NK-92 treated with Interleukin-12 subunit alpha and Interleukin-12 subunit beta, amount 100 ng/mL, for 24 hours (cell line): ENCODE data around the gene AP5S1.
"Not testable (repeated sequence)": the region's sequence is repeated elsewhere in the genome, so short reads cannot be mapped to it uniquely, and the experiment has no call there.

ENCODE experiments used
- DNase-seq: peaks from one replicate; lab custom pipeline; 2025; lab: John Stamatoyannopoulos, UW

The AP5S1 gene

DNA sequence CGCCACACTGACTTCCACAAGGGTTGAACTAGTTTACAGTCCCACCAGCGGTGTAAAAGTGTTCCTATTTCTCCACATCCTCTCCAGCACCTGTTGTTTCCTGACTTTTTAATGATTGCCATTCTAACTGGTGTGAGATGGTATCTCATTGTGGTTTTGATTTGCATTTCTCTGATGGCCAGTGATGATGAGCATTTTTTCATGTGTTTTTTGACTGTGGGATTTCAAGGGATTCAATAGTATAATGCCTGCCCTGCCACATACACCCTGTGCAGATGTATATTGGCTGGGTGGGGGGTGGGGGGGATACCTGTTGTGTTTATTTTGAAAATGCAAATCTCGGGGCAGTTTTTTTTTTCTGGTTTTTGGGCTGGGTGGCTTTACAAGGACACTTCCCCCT is 26.2 kb upstream of the AP5S1 start:
- DNase-seq: not testable (repeated sequence)

DNA sequence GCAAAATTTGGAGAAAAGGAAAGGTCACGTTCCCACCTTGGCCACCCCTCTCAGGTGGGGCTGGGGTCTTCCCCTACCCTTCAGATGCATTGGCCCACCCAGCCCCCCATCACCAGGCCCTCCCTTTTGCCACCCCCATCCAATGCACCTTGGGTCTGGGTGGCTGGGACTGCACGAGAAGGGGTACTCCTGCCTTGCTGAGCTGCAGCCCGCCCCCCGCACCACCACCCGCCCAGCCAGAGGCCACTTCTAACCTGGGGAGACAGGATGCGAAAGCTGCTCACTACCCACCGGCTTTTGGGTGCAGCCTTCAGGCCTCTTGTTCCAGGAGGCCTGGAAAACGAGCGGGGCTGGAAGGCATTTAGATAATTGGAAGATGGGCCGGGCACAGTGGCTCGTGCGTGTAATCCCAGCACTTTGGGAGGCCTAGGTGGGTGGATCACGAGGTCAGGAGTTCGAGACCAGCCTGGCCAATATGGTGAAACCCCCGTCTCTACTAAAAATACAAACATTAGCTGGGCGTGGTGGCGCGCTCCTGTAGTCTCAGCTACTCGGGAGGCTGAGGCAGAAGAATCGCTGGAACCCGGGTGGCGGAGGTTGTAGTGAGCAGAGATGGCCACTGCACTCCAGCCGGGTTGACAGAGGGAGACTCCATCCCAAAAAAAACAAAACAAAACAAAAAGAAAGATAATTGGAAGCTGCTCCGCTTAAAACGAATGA is 25.5 kb upstream of the AP5S1 start:
- DNase-seq: no peak

DNA sequence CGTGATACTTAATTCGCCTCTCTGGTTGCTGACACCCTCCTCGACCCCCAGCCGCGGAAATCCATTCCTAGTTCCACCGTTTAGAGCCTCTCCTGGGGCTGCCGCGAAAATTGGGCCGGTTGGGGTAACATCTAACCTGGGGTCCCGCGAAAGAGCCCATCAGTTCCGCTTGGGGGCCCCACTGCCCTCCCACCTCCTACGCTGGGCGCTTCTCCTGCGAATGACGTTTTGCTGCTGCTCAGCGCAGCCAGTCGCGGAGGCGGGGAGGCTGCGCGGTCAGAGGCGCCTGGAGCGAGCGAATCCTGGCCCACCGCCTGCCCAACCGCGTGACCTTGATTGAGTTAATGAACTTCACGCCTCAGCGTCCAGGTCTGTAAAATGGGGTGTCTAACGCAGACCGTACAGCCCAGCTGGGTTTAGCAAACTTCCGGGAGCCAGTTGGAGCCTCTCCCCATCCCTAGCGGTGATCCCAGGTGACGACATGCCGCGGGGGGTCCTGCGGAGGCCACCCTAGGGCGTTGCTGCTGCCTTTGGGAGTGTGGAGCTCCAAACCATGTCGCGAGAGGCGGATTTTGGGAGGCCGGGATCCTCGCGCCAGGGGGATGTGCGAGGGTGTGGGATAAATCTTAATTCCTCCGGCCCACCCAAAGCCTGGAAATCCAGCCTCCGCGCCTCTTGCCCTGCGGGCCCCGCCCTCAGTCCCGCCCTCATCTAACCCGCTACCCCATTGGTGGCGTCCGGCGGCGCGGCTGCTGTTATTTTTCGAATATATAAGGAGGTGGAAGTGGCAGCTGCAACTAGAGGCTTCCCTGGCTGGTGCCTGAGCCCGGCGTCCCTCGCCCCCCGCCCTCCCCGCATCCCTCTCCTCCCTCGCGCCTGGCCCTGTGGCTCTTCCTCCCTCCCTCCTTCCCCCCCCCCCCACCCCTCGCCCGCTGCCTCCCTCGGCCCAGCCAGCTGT is 24.6 kb upstream of the AP5S1 start, which contains the start of gene CDC25B:
Gene CDC25B (plus strand): TSS at position 800 of the 958 bp plus-strand sequence. CDS start 222 bp downstream, outside the sequence.
- peak; percentile 88 for DNase-seq

DNA sequence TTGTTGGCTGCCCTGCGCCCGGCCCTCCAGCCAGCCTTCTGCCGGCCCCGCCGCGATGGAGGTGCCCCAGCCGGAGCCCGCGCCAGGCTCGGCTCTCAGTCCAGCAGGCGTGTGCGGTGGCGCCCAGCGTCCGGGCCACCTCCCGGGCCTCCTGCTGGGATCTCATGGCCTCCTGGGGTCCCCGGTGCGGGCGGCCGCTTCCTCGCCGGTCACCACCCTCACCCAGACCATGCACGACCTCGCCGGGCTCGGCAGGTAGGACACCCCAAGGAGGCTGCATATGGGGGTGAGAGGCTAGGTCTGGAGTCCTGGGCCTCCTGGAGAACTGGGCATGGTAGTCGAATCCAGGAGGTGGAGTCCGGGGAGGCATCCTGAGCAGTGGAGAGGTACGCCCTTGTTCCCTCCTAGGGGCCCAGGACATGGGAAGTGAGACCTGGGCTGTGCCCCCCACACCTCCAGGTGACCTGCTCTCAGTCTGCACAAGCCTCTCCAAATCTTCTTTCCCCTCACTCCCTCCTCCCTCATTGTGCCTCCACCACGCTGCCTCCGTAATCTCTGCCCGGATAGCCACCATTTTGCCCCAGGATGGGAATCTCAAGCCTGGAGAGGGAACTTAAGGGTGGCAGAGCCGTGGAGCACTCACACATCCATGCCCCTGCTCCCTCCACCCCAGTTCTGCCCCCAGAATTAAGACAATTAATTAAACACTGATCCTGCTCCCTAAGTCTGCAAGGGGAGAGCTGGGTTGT is 23.7 kb upstream of the AP5S1 start:
- no peak for DNase-seq

DNA sequence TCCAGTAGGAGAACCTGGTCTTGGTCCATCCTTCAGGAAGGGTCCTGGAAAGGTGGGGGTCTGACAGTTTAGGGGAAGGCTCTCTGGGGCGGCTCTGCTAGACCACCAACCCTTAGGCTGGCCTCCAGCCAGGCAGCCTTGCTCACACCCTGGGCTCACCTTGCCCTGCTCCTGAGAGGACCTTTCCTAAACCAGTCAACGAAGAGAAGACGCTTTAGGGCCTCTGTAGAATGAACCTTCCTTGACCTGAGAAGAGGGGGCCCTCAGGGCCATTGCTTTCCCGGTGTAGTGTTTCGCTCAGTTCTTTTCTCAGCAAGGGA is 23.2 kb upstream of the AP5S1 start:
- no peak for DNase-seq

DNA sequence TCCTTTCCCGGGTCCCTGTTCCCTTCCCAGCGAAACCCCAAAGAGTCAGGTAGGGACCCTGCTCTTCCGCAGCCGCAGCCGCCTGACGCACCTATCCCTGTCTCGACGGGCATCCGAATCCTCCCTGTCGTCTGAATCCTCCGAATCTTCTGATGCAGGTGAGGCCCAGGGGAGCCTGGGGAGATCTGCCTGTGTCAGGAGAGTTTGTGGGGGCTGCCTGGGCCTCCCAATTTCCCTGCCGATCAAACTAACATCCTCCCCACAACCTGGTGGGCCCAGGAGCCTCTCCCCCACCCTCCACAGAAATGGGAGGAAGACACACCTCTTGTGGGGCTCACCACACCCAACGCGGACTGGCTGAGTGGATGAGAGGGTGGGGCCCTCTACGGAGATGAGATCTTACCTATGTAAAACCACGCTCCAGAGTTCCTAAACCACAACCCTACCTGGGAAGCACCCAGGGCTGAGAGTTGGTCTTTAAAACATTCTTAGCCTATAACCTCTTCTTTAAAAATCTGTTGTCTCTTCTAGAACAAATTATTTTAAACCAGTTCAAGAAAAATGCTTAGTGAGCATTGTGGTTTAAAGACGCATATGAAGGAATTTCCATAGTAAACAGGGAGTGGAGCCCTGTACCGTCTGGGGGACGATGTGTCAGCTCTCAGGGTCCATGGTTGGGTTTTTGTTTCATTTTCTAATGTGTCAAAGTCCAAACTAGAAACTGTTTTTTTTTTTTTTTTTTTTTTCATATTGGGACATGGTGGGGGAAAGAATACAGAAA is 22.6 kb upstream of the AP5S1 start:
- DNase-seq: no peak

DNA sequence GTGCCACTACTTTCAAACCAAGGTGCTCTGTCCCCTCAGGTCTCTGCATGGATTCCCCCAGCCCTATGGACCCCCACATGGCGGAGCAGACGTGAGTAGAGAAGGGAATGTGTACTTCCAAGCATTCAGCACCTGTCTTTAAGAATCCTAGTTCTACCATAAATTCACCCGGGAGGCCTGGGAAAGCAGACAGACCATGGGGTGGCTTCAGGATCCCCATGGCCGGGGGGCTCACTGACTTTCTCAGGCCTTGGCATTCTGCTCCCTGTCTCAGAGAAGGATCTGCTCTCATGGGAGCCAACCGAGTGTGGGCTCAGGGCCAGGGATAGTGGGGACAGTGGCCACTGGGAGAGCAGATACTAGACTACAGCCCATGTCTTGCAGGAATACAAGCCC is 22.0 kb upstream of the AP5S1 start:
- DNase-seq: no peak

DNA sequence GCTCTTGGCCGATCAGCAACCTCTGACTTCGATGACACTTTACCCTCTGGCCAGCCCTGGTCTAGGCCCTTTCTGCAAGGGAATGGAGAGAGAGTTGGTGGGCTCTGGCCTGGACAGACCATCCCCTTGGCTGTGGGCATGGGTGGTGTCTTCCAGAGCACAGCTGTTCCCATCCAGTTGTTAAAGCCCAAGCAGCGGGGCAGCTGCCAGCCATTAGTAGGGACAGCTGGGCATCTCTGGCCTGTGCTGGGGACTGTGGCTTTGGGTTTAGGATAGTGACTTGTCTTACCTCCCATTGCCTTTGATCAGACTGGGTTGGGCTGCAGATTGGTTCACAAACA is 21.5 kb upstream of the AP5S1 start:
- DNase-seq: no peak

DNA sequence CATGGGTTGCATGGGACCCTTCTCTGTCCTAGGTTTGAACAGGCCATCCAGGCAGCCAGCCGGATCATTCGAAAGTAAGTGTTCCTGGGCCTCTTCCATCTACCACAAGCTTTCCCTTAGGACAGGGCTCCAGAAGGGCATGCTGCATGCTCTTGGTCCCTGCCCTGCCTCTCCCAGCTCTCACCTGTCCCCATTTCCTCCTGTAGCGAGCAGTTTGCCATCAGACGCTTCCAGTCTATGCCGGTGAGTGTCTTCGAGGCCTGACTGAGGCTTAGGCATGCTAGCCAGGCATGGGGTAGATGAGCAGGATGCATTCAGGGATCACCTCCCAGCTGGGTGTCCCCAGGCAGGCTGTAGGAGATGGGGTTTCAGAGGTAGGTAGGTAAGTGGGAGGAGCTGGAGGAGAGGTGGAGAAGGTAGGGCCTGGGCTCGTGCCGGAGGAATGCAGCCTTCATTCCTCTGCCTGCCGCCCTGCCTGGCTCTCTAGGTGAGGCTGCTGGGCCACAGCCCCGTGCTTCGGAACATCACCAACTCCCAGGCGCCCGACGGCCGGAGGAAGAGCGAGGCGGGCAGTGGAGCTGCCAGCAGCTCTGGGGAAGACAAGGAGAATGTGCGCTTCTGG is 20.0 kb upstream of the AP5S1 start:
- no peak for DNase-seq

DNA sequence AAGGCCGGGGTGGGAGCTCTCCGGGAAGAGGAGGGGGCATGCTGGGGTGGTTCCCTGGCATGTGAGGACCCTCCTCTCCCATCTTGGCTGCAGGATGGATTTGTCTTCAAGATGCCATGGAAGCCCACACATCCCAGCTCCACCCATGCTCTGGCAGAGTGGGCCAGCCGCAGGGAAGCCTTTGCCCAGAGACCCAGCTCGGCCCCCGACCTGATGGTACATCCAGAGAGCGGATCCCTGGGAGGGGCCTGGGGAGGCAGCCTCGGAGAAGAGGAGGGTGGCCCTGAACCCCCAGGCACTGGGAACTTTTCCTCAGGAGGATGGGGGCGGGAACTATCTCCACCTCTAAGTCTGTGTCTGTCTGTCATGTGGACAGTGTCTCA is 19.5 kb upstream of the AP5S1 start:
- no peak for DNase-seq

DNA sequence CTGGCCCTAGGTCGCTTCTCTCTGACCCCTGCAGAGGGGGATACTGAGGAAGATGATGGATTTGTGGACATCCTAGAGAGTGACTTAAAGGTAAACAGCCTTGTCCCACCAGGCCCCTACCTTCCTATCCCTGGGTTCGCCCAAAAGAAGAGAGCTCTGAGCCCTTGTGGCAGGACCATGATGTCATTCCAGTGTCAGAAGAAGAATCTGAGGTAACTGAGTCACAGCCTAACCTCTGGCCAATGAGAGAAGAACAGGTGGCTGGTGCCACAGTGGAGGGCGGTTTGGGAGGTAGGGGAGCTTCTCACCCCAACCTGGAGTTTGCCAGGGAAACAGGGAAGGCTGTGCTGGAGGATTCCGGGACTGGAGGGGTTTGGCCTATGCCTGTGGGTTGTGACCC is 19.0 kb upstream of the AP5S1 start:
- no peak for DNase-seq

DNA sequence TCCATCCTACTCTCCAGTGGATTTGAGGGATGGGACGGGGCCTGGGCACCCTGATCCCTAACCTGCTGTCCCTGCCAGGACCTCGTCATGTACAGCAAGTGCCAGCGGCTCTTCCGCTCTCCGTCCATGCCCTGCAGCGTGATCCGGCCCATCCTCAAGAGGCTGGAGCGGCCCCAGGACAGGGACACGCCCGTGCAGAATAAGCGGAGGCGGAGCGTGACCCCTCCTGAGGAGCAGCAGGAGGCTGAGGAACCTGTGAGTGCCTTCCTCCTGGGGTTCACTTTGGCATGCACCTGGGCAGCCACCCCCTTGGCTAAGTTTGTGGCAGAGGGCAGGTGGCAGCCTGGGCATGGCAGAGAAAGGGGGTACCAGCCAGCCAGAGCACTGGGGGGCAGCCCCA is 18.5 kb upstream of the AP5S1 start:
- DNase-seq: no peak

DNA sequence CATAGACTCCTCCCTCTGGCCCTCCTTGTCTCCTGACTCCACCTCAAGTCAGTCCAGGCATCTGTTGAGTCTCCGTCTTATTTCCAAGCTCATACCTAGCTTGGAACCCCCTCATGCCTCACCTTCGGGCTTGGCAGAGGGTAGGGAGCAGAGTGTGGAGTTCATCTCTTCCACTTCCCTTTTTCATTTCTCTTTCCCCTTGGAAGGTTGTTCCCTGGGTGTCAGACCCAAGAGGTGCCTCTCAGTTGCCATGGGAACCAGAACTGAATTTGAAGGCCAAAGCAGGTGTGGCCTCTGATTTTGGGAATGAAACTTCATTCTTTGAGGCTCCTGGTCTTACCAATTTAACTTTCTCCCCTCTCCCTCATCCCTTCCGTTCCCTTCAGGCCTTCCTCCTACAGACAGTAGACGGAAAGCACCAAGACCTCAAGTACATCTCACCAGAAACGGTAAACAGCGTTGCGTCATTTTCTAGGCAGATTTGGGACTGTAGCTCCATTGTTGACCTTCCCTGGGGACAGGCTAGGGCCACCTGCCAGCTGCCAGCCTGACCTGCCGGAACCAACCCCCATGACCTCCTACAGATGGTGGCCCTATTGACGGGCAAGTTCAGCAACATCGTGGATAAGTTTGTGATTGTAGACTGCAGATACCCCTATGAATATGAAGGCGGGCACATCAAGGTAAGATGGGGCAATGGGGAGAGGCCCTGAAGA is 17.7 kb upstream of the AP5S1 start:
- no peak for DNase-seq

DNA sequence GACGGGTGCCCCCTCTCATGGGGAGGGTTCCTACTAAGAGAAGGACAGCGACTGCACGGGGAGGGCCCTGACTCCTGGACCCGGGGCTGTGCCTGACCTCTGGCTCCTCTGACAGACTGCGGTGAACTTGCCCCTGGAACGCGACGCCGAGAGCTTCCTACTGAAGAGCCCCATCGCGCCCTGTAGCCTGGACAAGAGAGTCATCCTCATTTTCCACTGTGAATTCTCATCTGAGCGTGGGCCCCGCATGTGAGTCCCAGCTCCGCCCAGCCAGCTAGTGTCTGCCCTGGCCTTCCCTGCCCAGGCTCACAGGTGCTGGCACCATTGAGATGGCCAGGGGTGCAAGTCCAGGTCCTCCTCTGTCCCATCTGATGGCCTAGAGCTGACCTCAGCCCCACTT is 17.1 kb upstream of the AP5S1 start:
- no peak for DNase-seq

DNA sequence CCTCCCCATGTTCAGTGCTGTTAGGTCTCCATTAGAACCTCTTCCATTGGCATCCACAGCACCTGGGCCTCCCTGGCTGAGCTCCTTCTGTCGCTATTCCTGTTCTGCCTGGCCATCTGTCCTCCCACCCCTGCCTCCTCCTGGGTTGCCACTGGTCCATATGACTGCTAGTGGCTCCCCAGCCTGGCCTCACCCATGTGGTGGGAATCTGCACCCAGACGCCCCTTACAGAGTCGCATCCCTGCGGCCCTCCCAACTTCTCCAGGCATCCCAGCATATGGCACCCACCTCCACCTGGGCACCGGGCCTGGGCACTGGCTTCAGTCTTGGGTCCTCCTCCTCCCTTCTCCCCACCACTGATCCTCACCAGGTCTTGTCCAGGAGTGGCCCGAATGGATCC is 16.5 kb upstream of the AP5S1 start:
- DNase-seq: no peak

DNA sequence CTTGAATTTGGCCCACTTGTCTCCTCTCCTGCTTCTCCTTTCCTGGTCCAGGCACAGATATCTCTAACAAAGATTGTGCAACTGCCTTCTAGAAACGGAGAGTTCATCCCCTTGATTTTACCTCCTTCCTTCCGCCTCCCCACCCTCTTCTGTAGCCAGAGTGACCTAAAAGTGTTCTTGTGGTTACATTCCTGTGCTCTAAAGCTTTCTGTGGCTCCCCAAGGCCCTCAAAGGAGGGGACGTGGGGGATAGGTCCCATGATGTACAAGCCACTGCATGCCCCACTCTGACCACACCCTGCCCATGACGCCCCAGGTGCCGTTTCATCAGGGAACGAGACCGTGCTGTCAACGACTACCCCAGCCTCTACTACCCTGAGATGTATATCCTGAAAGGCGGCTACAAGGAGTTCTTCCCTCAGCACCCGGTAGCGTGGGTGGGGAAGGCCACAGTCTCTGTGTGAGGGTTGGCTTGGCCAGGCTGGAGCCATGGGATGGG is 16.0 kb upstream of the AP5S1 start:
- no peak for DNase-seq

DNA sequence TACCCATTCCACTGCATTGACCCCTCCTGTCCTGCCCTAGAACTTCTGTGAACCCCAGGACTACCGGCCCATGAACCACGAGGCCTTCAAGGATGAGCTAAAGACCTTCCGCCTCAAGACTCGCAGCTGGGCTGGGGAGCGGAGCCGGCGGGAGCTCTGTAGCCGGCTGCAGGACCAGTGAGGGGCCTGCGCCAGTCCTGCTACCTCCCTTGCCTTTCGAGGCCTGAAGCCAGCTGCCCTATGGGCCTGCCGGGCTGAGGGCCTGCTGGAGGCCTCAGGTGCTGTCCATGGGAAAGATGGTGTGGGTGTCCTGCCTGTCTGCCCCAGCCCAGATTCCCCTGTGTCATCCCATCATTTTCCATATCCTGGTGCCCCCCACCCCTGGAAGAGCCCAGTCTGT is 15.6 kb upstream of the AP5S1 start:
- no peak for DNase-seq

DNA sequence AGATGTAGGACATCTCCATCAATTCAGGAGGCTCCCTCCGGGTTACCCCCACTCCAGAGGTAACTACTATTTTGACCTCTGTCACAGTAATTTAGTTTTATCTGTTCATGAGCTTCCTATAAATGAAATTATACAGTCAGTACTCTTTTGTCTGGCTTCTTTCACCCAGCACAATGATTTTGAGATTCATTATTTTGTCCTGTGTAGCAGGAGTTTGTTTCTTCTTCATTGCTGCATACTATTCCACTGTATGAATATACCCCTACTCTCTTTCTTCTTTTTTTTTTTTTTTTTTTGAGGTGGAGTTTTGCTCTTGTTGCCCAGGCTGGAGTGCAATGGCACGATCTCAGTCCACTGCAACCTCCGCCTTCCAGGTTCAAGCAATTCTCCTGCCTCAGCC is 11.8 kb upstream of the AP5S1 start:
- DNase-seq: no peak

DNA sequence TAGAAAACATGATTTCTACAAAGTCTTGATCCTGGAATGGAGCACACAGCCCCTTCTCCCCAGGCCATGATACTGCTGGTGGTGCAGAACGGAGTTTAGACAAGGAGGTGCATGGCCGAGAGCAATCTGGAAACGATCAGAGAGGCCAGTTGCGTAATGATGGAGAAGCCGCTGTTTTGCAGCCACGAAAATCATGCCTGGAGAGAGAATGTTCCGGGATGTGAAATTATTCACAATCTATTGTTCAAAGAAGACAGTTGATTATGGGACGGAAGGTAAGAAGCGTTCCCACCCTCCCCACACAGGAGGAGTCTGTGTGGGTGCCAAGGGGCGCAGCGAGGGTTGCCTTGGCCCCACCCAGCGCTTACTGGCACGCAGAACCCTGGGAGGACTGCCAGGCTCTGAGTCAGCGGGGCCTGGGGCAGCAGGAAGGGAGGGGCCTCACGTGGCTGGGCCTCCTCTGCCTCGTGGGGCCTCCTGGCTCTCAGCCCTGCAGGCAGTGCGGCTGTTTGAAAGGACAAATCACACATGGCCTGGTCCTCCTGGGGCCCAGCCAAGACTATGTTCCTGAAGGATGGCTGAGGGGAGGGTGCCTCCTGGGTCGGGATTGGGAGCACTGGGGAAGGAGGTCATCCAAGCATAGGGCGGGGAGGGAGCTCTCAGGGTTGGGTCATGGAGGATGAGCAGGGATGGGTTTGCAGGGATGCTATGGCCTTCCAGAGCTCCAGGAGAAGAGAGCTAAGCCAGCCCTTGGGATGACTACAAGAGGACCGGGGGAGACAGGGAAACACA is 8.7 kb upstream of the AP5S1 start:
- no peak for DNase-seq

DNA sequence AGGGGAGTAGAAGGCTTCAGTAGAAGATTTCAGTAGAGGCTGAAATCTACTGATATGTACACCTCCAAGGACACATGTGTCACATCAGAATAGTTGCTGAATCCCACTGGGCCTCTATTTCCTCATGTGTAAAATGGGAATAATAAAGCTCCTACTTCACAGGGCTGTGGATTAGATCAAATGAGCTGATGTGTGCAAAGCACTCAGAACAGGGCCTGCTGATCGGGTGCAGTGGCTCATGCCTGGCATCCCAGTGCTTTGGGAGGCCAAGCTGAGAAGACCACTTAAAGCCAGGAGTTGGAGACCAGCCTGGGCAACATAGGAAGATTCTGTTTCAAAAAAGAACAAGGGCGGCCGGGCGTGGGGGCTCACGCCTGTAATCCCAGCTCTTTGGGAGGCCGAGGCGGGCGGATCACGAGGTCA is 8.1 kb upstream of the AP5S1 start:
- no peak for DNase-seq
